Right cardiac atrium (tissue), 5 donors: Measurements from ENCODE around the gene APCDD1L. TPM values are rescaled to one million over a fixed set of nuclear protein-coding genes. Genes with fewer than 3 reads are reported as not detected.
A peak's percentile ranks its signal among the peaks of the same experiment; 100 is the strongest.

ENCODE experiments used
- ATAC-seq, 2 donors: fragments of 200-7000 bp; cut with Tn5 transposase; one replicate each; pipeline versions ENCODE4 v1.8.0 to v1.9.1; 2020; ENCODE audit warnings: moderate library complexity in 2 of 2, mild to moderate bottlenecking in 1 of 2
- DNase-seq, 3 donors: peaks; one replicate each; pipeline ENCODE4 v3.0.0-alpha.2; 2020
- H3K27ac ChIP-seq: one replicate; pipeline ENCODE4 v1.5.1; 2013; ENCODE audit warnings: mild to moderate bottlenecking, low read length, control low read depth, moderate library complexity
- H3K27me3 ChIP-seq: one replicate; pipeline ENCODE4 v1.6.1; 2013; ENCODE audit not compliant: control insufficient read depth, insufficient read depth
- H3K4me1 ChIP-seq: one replicate; pipeline ENCODE4 v1.6.1; 2013; ENCODE audit warnings: low read length; ENCODE audit not compliant: control insufficient read depth, insufficient read depth
- H3K4me3 ChIP-seq: one replicate; pipeline ENCODE4 v1.5.1; 2013; ENCODE audit warnings: low read length, control low read depth
- H3K9me3 ChIP-seq: one replicate; pipeline ENCODE4 v1.6.1; 2013; ENCODE audit warnings: low read length; ENCODE audit not compliant: control insufficient read depth
- WGBS: extraction: QIAGEN DNeasy Blood & Tissue Kit; methylation state at CpG from one replicate; pipeline ENCODE4 v1.1.7; 2013; 5-methylcytosine and 5-hydroxymethylcytosine counted together
- intact Hi-C, 4 donors: fragments of 100-400 bp; cut with DNase I; formaldehyde crosslinking; loops; one replicate each; pipeline versions ENCODE4 v1.11.0 to v1.14.0; 2022 to 2023
- polyA plus RNA-seq: library from polyadenylated mRNA; stranded (reverse); fragments of 200-250 nt; gene quantifications from one replicate; pipeline ENCODE4 v1.2.3, GENCODE V29; 2013
- total RNA-seq, 4 donors: library from RNA; stranded (reverse); fragmentation: NEBNext Ultra II Directional; extraction: Animal tissue kit (Norgen Biotek cat#: 25700); gene quantifications; one replicate each; pipeline ENCODE4 v1.2.1, GENCODE V29; 2021
- donor health status: healthy with polysubstance abuse.
- donor health status: DM: no; HTN: yes; CAD: no.
- donor health status: DM: no; HTN: no; CAD: no.
- donor health status: DM: no; HTN: yes; CAD: no; lungs with severe emphysema.
- donor health status: DM: yes; HTN: yes; CAD: no.

The APCDD1L gene
- total and polyA plus RNA-seq, 5 donors, result 0.14 to 4.3 (median 1.0) TPM

DNA sequence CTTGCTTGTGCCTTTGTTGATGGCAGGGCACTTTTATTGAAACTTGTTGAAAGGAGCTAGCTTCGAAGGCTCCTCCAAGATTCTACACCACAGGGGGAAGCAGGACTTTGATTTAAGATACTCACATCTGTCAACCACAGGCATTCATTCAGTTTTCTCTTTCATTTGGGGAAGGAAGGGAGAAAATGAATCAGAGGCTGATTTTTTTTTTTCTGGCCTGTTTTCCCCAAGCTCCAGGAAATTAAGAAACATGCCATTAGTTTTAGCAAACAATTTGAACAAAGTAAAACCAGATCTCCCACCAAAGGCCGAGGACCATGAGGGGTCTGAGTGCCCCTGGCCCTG lies 8.7 kb upstream of the APCDD1L start:
- DNase-seq, result no peak
- 41% methylated on average over 2 of the region's 2 CpGs for WGBS
- intact Hi-C loops, result no loop called here

DNA sequence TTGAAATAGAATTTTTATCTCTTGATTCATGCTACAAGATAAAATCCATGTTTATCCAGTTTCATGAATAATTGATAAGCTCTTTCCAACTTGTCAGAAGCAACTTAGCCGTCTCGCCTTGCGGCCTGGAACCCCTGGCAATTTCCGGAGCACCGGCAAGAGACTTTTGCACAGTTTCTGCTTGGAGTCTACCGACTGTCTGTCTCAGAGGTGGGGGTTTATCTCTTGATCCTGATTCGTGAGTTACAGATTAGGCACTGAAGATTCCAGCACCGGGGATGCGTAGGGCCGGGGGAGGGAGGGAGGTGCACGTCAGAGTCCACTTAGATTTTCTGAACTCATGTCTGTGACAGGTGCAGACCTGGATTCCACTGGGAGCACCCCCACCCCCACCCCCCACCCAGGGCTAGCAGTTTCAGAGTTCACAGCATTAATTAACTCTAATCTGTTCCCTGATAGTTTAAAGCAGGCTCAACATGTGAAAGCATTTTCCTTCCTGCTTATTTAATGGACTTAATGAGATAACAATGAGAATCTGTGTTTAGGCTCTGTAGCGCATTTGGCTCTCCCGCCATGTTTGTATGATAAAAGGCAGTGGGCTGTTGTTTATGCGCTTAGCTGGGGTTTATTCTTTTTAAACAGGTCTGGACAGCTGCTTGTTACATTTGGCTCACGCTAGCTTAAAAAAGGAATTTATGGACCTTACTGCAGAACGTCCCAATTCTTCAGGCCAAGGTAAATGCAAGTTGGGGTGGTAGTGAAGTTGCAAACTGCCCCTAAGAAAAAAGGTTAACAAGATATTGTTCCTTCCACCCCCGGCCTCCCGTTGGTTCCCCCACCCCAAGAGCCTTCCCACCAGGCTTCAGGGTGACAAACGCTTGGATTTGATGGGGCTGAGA lies 8.1 kb upstream of the APCDD1L start:
- H3K4me1 ChIP-seq, result no peaks in the 10 kb centered on the region
- intact Hi-C loops, result no loop called here
- H3K4me3 ChIP-seq, result no peak overlapping the region
- no peak for DNase-seq
- 29% methylated on average over 19 of the region's 19 CpGs for WGBS
- no peak overlapping the region for H3K27ac ChIP-seq
- no peaks in the 10 kb centered on the region for H3K27me3 ChIP-seq
- H3K9me3 ChIP-seq, result no peaks in the 10 kb centered on the region
- ATAC-seq, result peak; percentile 16 to 28

More for the DNA sequence above, 8.7 kb upstream of the APCDD1L start:
- peak in 1 of 2 donors; percentile 24 for ATAC-seq
- Histone ChIP-seq H3K4me3 (no peak overlapping the region), H3K27ac (no peak overlapping the region), H3K27me3 (no peaks in the 10 kb centered on the region), H3K9me3 (no peaks in the 10 kb centered on the region), H3K4me1 (no peaks in the 10 kb centered on the region)

DNA sequence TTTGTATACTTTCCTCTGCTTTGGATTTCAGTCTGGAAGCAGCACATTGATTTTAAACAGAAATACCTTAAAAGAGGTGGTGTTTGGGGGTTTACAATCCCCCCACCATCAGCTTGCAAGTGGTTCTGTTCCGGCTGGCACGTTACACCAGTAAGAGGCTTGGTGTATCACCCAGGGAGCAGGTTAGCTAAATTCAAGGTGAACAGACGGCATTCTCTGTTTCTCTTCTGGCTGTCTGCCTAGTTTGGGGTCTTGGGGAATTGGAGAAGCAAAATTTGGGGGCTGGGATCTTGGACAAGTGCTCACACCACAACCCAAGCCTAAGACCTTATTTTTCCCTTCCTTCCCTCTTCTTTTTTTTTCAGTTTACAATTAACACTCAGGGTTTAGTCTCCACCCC lies 7.5 kb upstream of the APCDD1L start:
- no peak for DNase-seq
- no peaks in the 10 kb centered on the region for H3K4me1 ChIP-seq
- H3K27ac ChIP-seq, result no peak overlapping the region
- ATAC-seq, result no peak
- no peaks in the 10 kb centered on the region for H3K27me3 ChIP-seq
- no peaks in the 10 kb centered on the region for H3K9me3 ChIP-seq
- intact Hi-C loops, result no loop called here
- no peak overlapping the region for H3K4me3 ChIP-seq
- WGBS, result 54% methylated on average over 3 of the region's 3 CpGs

DNA sequence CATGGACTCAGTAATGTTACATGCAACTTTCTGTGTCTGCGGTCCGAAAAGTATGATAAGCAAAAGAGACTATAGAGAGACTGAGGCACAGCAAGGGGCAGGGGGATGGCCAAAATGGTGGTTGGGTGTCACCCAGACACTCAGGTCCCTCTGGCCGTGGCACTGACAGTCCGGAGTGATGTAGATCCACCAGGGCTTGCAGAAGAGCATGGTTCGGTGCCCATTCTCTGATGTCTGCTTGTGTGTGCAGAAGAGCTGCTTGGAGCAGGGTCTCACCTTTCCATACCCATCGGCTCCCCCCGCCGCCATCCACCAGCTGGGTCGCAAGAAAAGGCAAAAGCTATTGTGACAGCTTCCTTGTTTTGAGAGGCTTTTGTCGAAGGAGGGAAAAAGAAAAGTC lies 6.6 kb upstream of the APCDD1L start:
- DNase-seq (no peak), ATAC-seq (no peak)
- intact Hi-C loops, result no loop called here
- Histone ChIP-seq H3K4me1 (no peaks in the 10 kb centered on the region), H3K9me3 (no peaks in the 10 kb centered on the region), H3K4me3 (no peak overlapping the region), H3K27me3 (no peaks in the 10 kb centered on the region), H3K27ac (no peak overlapping the region)
- 85% methylated on average over 10 of the region's 10 CpGs for WGBS

DNA sequence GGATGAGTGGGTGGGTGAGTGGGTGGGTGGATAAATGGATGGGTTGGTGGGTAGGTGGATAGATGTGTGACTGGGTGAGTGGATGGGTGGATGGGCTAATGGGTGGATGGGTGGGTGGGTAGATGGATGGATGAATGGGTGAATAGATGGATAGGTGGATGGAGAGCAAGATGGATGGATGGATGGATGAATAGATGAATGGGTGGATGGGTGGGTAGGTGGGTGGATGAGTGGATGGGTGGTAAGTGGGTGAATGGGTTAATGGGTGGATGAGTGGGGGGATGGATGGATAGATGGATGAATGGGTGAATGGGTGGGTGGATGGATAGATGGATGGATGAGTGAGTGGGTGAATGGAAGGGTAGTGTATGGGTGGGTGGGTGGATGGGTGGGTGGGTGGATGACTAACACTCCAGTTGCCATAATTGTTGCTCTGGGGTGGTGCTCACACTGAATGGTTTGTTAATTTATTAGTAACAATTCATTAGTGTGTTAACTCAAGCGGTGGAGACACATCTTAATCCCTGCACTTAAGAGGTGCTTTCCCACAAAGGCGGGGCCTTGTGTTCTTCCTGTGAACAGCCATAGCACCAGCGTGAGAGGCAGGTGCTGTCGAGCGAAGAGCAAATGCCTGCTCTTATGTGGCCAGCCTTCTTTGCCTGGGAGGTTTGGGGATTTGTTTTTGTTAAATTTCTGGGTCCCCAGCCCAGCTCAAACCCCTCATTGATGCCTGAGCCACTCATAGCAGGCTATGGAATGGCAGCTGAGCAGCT lies 4.9 kb upstream of the APCDD1L start:
- intact Hi-C loops, result loop anchor here in 1 of 4 donors (10.0 kb wide), 1 partner anchor 65 kb away; no protein-coding TSS in a partner anchor
- Histone ChIP-seq H3K9me3 (no peaks in the 10 kb centered on the region), H3K4me1 (no peaks in the 10 kb centered on the region), H3K27ac (no peak overlapping the region), H3K4me3 (no peak overlapping the region), H3K27me3 (no peaks in the 10 kb centered on the region)
- ATAC-seq, result no peak
- no peak for DNase-seq
- WGBS, result 94% methylated on average over 5 of the region's 5 CpGs

DNA sequence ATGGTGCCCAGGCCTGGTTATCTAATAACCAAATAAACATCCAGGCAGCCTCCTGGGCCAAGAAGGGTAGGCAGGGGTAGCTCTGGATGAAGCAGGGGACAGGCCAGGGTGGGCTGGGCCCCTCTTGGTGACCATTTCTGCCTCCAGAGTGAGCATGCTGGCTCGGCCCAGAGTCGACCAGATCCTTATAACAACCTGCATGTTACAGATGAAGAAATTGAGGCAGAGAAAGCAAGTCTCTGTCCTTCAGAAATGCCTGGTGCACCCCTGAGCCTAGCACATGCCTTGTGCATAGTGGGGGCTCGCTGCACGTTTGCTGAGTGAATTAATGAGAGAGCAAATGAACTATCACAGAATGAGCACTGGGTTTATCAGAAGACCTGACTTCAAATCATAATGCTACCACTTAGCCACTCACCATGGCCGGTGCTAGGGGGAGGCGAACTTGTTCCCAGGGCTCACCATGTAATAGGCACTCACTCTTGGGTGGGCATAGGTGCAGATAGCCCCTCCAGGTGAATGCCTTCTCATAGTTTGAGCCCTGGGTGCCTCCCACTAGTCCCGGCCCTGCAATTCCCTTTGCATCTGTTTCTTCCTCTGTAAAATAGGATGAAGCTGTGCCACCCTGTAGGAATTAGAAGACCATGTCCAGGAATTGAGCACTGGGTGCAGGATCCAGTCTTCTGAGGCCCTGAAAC lies 3.8 kb upstream of the APCDD1L start:
- 82% methylated on average over 7 of the region's 7 CpGs for WGBS
- DNase-seq (no peak), ATAC-seq (no peak)
- Histone ChIP-seq H3K27ac (no peak overlapping the region), H3K4me3 (no peak overlapping the region), H3K27me3 (no peaks in the 10 kb centered on the region), H3K4me1 (no peaks in the 10 kb centered on the region), H3K9me3 (no peaks in the 10 kb centered on the region)
- intact Hi-C loops, result loop anchor here in 1 of 4 donors (10.0 kb wide), 1 partner anchor 64 kb away; no protein-coding TSS in a partner anchor

DNA sequence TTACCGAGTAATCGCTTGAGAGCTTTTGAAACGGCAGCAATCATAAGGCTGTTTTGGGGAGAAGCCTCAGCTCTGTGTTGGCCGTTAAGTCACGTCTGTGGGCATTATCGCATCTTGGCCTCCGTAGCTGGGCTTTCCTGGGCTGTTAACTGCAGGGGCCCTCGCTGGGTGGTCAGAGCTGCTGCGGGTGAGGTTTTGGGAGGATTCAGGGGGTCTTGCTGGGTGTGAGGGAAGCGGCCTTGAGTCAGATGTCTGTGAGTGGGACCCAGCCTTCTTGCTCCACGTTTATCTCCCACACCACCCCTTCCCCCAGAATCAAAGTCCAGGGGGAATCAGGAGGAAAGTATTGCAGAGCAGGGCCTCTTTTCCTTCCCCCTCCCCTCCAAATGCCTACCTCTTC lies 3.2 kb upstream of the APCDD1L start:
- DNase-seq, result no peak

DNA sequence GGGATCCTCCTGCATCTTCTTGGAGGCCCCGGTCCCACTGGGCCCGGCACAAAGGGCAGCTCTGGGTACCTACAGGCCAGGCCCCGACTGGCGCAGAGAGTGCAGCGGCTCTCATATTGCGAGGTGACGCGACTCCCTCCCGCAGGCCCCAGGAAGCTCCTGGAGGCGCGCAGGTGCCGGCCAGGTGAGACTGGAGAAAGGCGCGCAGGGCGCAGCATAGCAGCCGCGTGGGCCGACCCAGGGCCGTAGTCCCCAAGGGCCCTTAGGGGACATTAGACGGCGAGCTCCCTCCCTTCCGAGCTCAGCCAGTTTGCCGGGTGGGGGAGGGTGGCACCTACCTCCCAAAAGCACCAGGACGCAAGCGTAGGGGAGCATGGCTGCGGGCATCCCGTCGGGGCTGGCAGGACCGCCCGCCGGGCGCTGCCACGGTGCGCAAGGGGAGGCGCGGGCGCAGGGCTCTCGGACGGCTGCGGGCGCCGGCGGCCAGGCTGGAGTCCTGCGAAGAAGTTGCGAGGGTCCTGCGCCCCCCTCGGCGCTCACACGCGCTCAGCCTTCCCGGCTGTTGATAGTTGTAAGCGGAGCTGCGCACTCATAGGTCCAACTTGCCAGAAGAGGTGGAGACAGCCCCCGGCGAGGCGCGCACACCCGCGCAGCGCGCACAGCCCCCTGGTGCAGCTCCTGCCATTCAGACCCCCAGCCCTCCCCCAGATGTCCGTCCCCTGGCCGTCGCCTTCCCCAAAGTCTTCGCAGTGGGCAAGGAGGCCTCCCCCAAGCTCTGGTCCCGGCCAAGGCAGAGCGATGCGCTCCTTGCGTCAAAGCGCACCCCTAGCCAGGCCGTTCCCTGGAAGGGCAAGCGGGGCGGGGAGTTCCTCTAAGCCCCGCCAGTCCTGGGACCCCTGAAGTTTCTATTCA lies 622 bp downstream of the APCDD1L start:
- DNase-seq, result no peak
- no peaks in the 10 kb centered on the region for H3K27me3 ChIP-seq
- peak; percentile 15 to 30 for ATAC-seq
- intact Hi-C loops, result loop anchor here in 1 of 4 donors (10.0 kb wide), 1 partner anchor 60 kb away; no protein-coding TSS in a partner anchor
- H3K9me3 ChIP-seq, result no peaks in the 10 kb centered on the region
- no peak overlapping the region for H3K27ac ChIP-seq
- no peak overlapping the region for H3K4me3 ChIP-seq
- WGBS, result 5% methylated on average over 74 of the region's 74 CpGs
- H3K4me1 ChIP-seq, result no peaks in the 10 kb centered on the region

More for the DNA sequence above, 3.2 kb upstream of the APCDD1L start:
- ATAC-seq, result no peak
- intact Hi-C loops, result loop anchor here in 1 of 4 donors (10.0 kb wide), 1 partner anchor 64 kb away; no protein-coding TSS in a partner anchor
- Histone ChIP-seq H3K4me1 (no peaks in the 10 kb centered on the region), H3K27ac (no peak overlapping the region), H3K27me3 (no peaks in the 10 kb centered on the region), H3K9me3 (no peaks in the 10 kb centered on the region), H3K4me3 (no peak overlapping the region)
- 58% methylated on average over 11 of the region's 11 CpGs for WGBS

DNA sequence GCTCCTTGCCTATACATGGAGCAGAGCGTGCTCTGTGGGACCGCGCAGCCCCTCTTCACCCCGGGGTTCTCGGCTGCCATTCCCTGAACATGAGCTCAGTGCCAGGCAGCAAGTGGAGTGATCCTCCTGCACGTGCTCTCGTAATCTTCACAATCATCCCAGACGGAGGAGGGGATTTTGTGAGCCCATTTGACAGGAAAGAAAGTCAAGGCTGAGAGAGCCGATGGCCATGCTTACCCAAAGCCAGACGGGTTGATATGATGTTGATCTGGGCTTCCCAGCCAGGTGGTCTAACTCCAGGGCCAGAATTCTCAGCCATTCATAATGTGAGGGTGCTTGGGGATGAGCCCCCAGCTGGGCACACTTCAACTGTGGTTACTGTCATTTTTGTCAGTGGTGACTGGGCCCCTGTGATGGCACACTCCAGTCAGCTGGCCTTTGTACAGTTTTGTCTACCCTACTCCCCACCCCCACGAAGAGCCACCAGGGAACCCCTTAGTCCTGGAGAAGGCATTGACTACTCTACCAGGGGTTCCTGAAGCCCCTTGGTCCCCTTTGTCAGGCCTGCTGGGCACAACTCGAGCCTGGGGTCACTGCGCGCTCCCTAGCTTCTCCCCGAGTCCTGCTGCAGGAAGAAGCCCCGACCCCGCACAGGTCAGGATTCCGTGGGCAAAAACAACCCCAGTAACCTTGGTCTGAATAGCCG lies 1.5 kb downstream of the APCDD1L start:
- ATAC-seq (no peak), DNase-seq (no peak)
- intact Hi-C loops, result loop anchor here in 1 of 4 donors (10.0 kb wide), 1 partner anchor 59 kb away; no protein-coding TSS in a partner anchor
- Histone ChIP-seq H3K4me1 (no peaks in the 10 kb centered on the region), H3K4me3 (no peak overlapping the region), H3K9me3 (no peaks in the 10 kb centered on the region), H3K27me3 (no peaks in the 10 kb centered on the region), H3K27ac (no peak overlapping the region)
- WGBS, result 64% methylated on average over 19 of the region's 19 CpGs
